Measurements from ENCODE around the gene MMP15.

MMP15 gene

GRCh38 chr16:58034774-58035173, 9.2 kb downstream of the MMP15 start:
- no peak for DNase-seq

GRCh38 chr16:58035356-58036170, 10.0 kb downstream of the MMP15 start:
- no peak for DNase-seq

DNA sequence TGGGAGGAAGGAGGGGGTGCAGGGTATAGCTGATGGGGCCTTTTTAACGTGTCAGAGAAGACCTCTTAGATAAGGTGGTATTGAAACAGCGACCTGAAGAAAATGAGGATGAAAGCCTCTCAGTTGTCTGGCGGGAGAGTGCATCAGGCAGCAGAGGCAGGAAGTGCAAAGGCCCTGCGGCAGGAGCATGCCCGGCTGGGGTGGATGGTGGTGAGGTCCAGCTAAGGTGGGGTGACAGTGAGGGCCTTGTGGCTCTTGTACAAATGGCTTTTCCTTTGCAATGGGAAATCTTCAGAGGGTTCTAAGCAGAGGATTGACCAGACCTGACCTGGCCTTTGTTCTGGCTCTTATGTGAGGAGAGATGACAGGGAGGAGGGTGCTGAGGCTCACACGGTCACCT, 11.4 kb downstream of the MMP15 start:
- no peak for DNase-seq

DNA sequence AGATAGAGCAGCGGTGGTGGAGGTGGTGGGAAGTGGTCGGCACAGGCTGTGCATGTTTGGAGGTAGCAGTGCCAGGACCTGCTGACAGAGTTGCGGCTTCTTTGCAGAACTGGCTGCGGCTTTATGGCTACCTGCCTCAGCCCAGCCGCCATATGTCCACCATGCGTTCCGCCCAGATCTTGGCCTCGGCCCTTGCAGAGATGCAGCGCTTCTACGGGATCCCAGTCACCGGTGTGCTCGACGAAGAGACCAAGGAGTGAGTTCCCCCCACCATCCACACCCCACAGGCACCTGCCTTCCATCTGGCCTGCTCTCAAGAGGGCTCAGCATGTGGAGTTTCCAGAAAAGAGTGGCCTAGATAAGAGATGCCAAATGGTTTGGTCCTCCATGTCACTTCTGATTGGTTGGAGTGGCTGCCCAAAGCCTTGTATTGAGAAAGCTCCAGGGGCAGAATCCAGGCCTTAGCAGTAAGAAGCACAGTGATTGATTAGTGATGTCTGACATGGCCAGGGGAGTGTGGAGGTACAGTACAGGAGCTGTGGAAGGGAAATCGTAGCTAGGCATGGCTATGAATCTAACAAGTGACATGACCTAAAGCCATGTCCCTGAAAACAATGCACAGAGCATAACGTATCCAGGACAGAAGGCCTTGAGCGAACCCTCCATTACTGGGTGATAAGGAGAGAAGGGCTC, 12.0 kb downstream of the MMP15 start:
- DNase-seq, result no peak

DNA sequence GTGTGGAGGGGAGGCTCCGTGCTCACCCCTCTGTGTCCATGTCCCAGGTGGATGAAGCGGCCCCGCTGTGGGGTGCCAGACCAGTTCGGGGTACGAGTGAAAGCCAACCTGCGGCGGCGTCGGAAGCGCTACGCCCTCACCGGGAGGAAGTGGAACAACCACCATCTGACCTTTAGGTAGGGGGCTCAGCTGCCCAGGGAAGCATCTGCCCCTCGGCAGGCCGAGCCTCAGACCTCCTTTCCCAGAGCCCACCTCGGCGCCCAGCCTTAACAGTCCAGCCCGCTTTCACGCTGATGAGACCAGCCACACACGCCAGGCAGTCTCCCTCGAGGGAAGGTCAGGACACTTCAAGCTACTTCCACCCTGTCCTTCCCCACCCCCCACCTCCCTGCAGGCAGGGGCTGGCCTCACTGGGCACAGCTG, 12.7 kb downstream of the MMP15 start:
- DNase-seq, result no peak

- DNase-seq, result no peak
Measured at GRCh38 chr16:58039829-58040495, 14.4 kb downstream of the MMP15 start.

DNA sequence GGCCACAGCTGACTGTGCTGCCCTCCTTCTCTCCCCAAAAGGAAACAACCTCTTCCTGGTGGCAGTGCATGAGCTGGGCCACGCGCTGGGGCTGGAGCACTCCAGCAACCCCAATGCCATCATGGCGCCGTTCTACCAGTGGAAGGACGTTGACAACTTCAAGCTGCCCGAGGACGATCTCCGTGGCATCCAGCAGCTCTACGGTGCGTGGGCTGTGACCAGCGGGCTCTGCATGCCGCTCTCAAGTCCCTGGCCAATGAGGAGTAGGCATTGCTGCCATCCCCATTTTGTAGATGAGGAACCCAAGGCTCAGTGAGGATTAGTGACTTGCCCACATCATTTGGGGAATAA, 14.9 kb downstream of the MMP15 start:
- no peak for DNase-seq

DNA sequence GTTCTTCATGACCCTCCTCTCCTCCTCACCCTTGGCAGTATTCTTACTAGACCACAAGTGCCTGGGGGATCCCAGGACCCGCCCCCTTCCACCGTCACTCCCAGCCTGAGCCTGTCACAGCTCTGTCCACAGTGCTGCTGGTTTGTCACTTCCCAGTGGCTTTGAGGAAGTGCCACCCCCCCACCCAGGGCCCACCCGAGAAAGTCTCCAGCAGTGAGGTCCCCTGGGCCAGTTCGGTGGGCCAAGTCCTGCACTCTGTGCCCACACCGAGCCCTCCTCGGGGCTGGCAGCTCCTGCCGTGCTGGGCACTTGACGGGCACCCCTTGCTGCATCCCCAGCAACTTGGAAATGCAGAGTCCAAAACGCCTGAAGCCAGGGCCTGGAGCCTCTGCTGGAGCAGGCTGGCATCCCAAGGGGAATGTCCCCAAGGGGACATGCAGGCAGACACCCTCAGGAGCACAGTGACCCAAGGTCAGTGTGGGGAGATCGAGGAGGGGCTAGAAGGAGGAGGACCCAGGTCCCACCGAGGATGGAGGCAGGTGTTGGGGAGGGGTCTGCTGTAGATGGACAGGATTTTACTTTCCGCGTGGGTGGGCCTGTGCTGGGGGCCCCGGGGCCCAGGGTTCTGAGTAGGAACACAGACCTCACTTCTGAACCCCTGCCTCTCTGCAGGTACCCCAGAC, 15.5 kb downstream of the MMP15 start:
- no peak for DNase-seq

GRCh38 chr16:58041628-58041955, 16.0 kb downstream of the MMP15 start:
- no peak for DNase-seq

DNA sequence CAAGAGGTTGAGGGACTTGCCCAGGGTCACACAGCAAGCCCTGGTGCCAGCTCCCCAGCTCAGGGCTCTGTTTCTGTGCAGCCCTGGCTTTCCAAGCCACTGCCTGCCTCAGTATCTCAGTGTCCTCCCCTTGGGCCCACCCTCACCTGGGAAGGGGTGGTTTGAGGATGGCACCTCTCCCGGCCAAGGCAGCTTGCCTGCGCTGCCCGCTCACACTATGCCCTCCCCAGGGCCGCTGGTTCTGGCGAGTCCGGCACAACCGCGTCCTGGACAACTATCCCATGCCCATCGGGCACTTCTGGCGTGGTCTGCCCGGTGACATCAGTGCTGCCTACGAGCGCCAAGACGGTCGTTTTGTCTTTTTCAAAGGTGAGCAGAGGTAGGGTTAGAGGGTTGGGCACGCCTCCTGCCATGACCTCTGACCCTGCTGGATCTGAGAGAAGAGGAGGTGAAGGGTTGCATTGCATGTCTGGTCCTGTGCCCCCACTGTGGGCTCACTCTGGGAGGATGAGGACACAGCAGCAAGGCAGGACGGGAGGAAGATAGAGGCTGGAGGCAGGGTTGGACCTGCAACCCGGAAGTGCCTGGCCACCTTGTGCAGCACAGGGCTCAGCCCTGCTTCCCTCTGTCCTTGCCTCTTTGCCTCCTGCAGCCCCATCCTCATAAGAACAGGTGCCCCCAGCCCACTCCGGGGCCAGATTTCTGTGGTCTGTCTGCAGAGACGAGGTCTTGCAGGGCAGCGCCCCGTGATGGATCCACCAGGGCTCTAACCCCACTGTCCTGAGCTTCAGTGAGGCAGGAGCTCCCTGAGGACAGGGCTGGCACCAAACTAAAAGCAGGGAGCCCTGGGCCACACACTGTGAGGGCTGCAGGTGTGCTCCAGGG, 16.7 kb downstream of the MMP15 start:
- no peak for DNase-seq

- no peak for DNase-seq
Measured at GRCh38 chr16:58042886-58043515, 17.4 kb downstream of the MMP15 start.

- DNase-seq, result no peak
Measured at GRCh38 chr16:58043571-58044155, 18.1 kb downstream of the MMP15 start.

DNA sequence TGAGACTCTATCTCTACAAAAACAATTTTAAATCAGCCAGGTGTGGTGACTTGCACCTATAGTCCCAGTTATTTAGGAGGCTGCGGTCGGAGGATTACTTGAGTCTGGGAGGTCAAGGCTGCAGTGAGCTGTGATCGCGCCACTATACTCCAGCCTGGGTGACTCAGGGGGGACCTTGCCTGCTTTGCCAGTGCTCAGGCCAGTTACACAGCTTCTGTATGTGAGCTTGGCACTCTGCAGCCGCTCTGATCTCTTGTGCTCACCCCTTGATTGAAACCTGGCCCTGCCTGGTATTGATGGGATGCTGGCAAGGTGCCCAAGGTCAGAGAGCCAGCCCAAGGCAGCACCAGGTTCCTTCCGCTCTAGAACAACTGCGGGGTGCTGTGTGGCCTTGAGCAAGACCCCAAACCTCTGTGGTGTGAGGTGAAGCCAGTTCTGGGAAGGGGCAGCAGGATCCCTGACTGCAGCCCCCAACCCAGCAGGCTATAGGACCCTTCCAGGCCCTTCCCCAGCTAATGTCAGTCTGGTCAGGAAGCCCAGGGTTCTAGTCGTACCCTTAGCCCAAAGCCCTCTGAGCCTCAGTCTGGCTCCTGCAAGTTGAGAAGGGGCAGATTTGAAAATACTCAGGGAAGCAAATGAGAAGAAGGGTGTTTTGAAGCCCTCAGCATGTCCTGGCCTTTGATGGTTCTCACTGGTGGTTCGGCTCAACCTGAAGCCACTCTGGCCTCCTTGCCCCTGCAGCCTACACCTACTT, 18.9 kb downstream of the MMP15 start:
- DNase-seq, result no peak

GRCh38 chr16:58045096-58045495, 19.5 kb downstream of the MMP15 start:
- DNase-seq, result no peak

GRCh38 chr16:58046054-58046881, 20.7 kb downstream of the MMP15 start:
- no peak for DNase-seq

GRCh38 chr16:58046936-58047335, 21.4 kb downstream of the MMP15 start:
- no peak for DNase-seq

- DNase-seq, result no peak
Measured at GRCh38 chr16:58047557-58048348, 22.2 kb downstream of the MMP15 start.
